Activated CD4-positive, alpha-beta T cell treated with anti-CD3 and anti-CD28 coated beads, Interleukin-2, amount 50 U/mL, for 24 hours (primary cell): ENCODE measurements around the gene SPINK7.
"Not testable (repeated sequence)": the region's sequence is repeated elsewhere in the genome, so short reads cannot be mapped to it uniquely, and the experiment has no call there.

Experiments
- DNase-seq, 2 donors: peaks; one replicate each; pipeline ENCODE4 v3.0.0-alpha.2; 2020; ENCODE audit warnings: low read depth in 1 of 2, low spot score in 1 of 2

The SPINK7 gene

DNA sequence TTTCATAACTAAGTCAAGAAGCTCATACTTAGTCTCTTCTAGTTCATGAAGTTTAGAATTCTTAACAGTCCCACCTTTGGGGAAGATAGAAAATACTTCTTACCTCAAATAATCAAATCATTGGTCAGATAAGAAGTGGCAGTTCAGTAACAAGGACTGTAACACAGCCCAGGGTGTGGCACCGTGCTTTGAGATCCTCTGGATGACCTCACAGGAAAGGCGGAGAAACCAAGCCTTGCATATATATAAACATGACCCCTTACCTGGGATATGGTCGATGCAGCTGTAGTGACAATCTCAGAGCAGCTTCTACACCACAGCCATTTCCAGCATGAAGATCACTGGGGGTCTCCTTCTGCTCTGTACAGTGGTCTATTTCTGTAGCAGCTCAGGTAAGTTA lies at the start of gene SPINK7:
TSS of gene SPINK7 (plus strand) at position 271 of the 400 bp plus-strand sequence. CDS start at position 332, 61 bp downstream.
- DNase-seq: no peak

DNA sequence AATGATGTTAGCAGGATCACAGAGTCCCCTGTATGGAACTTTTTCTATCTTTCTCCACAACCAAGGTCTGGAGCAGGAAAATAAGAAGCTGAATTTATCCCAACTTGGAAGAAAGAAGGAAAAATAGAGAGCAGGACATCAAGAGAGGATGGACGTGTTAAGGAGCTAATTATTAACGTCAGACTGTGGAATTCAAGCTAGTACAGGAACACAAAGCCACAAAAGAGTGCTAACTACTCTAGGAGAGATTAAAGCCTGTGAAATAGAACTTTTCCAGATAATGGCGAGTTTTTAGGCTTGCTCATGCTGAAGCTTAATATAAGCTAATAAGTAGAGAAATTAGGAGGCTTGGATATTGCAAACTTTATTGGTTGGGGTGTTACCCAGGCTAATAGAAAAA lies 44.3 kb upstream of the SPINK7 start:
- no peak for DNase-seq

DNA sequence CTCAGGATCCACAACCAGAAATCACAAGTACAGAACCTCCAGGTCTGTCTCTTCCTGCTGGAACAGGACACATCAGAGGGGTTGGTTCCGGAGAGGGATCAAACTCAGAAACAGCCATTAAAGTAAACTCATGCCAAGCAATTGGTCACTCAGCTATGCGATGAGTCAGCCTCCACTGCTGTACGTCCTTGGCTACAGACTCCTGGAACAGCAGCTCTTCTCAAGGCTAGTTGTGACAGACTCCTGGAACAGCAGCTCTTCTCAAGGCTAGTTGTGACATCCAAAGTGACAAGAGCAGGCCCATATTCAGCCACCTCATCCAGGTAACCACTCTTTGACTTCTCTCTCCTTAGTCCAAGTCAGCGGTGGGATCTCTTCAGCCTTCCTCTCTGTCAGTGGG lies 43.7 kb upstream of the SPINK7 start, which contains the start of gene SPINK13:
TSS of gene SPINK13 (plus strand) at position 229 of the 400 bp plus-strand sequence. CDS start 1,279 bp downstream, outside the sequence.
- no peak for DNase-seq

DNA sequence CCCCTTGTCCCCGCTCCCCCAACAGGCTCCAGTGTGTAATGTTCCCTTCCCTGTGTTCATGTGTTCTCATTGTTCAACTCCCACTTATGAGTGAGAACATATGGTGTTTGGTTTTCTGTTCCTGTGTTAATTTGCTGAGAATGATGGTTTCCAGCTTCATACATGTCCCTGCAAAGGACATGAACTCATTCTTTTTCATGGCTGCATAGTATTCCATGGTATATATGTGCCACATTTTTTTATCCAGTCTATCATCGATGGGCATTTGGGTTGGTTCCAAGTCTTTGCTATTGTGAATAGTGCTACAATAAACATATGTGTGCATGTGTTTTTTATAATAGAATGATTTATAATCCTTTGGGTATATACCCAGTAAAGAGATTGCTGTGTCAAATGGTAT lies 37.1 kb upstream of the SPINK7 start:
- DNase-seq: not testable (repeated sequence)

DNA sequence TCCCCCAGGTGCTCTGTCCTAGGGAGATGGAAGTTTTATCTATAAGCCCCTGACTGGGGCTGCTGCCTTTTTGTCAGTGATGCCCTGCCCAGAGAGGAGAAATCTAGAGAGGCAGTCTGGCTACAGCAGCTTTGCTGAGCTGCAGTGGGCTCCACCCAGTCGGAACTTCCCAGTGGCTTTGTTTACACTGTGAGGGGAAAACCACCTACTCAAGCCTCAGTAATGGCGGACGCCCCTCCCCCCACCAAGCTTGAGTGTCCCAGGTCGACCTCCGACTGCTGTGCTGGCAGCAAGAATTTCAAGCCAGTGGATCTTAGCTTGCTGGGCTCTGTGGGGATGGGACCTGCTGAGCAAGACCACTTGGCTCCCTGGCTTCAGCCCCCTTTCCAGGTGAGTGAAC lies 31.3 kb upstream of the SPINK7 start:
- DNase-seq: not testable (repeated sequence)

DNA sequence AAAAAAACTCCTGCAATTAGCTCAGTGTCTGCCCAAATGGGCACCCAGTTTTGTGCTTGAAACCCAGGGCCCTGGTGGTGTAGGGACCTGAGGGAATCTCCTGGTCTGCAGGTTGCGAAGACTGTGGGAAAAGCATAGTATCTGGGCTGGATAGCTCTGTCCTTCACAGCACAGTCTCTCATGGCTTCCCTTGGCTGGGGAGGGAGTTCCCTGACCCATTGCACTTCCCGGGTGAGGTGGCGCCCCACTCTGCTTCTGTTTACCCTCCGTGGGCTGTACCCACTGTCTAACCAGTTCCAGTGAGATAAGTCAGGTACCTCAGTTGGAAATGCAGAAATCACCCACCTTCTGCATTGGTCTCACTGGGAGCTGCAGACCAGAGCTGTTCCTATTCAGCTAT lies 30.9 kb upstream of the SPINK7 start:
- DNase-seq: not testable (repeated sequence)

DNA sequence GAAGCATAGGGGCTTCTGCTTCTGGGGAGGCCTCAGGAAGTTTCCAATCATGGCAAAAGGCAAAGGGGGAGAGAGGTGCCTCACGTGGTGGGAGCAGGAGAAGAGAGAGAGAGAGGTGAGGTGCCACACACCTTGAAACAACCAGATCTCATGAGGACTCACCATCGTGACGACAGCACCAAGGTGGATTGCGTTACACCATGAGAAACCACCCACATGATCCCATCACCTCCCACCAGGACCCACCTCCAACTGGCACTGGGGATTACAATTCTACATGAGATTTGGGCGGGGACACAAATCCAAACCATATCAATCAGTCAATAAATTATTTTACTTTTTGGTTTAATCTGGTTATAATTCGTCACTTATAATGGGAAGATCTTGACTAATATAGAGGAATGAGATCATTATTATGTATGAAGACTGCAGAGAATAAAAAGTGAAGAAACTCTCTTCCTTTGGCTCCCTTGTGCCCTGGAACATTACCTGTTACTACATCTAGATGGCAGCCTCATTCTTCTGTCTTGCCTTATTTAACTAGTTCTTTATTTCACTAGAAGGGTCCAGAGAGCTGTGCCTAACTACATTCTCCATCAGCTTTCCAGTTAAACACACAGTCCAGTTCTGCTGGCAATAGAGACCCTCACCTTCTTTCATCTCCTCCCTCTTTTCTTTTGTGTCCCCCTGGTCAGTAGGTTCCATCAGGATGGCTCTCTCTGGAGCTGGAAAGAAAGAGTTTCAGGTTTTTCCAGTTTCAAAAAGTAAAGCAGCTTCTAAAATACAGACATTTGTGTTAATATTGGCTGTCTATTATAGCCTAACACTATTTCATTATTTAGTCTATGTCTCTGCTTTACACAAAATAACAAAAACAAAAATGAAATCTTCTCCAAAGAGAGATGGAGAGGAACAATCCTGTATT lies 21.7 kb upstream of the SPINK7 start:
- no peak for DNase-seq

DNA sequence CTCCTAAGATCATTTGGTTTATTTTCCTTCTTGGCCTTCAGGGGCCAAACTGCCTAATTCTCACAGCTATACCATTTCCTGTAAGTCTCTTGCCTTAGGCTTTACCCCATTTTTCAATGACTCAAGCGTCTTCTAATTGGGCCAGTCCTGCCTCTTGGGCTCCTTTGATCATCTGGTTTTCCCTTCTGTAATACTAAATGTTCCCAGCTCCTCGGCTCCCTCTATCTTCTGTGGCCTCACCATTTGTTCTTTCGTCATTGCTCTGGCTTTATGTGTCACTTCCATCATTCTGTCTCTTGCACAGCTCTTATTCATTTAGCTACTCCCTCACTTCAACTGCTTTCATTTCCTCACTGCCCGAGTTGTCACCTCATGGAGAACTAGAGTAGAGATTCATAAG lies 14.5 kb upstream of the SPINK7 start:
- DNase-seq: no peak

DNA sequence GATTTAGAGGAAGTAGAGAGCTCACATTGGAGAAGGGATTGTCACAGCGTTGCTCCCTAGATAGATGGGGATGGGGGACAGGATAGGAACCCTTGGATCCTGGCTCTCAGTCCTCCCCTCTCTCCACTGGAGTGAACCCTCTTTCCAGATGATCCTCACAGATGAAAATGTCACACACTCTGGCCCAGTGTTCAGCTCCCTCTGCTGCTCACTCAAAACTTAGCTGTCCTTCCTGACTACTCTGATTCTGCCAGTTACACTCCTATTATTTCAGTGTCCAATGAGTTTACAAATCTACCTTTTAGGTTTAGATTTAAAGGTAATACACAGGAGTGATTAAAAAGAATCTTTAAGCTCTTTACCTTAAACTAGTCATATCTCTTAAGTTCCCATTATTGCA lies 5.8 kb upstream of the SPINK7 start:
- no peak for DNase-seq

DNA sequence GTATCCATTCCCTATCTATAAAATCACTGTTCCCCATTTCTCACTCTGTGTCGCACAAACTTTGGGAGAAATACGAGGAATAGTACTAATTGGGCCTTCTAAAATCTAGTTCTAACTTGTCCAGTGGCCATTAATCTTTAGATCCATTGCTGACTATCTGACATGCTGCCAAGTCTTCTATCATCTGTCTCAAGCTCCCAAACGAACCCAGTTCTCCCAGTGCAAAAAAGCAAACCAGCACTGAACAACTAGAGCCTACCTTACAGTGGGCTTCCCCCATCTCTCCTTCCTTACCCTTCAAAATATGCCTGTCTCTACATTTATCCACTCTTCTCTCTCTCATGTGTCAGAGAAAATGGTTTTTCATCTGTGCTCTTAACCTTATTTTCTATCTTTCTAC lies 3.2 kb upstream of the SPINK7 start:
- DNase-seq: no peak

DNA sequence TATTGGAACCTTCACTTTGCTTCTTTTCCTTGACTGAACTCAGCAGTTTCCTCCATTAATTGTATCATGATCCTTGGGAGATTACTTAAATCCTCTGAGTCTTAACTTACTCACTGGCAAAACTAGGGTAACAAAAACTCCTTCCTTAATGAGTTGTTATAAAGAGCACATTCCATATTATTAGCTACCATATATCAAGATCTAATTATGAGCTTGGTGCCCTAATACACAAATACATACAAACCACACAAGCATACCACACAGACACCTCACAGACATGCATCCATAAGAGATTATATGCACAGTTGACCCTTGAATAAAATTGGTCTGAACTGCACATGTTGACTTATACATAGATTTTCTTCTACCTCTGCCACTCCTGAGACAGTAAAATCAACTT lies 2.5 kb upstream of the SPINK7 start:
- DNase-seq: no peak

DNA sequence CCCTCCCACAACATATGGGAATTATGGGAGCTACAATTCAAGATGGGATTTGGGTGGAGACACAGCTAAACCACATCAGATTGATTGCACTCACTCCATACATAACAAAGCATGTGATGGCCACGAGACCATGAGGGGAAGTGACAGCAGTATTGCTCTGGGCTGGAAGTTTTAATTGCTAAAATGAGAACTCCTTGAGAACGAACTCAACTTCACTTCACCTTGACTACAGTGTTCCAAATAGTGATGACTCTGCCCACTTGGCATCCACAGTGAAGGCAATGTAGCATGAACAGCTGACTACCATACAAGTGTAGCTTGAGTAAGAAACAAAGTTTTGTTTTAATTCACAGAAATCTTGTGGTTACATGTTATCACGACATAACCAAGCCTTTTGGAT lies 739 bp upstream of the SPINK7 start:
- no peak for DNase-seq

DNA sequence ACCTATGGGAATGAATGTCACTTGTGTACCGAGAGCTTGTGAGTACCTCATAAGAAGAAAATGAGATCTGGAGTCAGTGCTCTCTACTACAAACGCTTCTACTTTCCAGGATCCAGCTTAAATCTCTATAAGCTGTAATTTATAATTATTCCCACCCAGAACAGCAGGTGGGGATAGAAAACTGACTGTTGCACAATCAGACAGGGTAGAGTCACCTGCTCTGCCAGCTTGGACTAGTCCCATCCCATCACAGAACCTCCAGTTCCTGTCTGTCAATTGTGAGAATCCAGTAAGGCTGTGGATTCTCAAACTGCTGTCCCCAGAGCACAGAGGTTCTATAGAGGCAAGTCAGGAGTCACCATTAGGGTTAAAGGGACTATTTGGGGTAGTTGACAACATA lies 2.0 kb downstream of the SPINK7 start:
- DNase-seq: no peak

DNA sequence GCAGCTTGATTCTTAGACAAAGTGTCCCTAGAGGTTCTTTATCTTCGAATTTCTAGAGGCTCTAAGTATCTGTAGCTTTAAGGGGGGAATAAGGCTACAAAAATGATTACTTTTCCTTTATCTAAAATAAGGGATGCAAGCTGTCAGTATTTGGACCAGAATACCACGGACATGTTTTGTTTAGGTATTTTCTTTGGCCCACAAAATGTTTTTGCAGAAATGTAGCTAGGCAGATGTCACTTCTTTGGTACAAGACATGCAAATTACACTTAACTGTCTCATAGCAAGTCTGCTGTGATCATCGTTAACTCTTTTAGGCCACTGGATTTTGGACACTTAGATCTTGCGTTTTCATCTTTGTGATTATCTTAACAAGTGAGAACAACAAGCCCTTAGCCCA lies 2.5 kb downstream of the SPINK7 start:
- DNase-seq: no peak

DNA sequence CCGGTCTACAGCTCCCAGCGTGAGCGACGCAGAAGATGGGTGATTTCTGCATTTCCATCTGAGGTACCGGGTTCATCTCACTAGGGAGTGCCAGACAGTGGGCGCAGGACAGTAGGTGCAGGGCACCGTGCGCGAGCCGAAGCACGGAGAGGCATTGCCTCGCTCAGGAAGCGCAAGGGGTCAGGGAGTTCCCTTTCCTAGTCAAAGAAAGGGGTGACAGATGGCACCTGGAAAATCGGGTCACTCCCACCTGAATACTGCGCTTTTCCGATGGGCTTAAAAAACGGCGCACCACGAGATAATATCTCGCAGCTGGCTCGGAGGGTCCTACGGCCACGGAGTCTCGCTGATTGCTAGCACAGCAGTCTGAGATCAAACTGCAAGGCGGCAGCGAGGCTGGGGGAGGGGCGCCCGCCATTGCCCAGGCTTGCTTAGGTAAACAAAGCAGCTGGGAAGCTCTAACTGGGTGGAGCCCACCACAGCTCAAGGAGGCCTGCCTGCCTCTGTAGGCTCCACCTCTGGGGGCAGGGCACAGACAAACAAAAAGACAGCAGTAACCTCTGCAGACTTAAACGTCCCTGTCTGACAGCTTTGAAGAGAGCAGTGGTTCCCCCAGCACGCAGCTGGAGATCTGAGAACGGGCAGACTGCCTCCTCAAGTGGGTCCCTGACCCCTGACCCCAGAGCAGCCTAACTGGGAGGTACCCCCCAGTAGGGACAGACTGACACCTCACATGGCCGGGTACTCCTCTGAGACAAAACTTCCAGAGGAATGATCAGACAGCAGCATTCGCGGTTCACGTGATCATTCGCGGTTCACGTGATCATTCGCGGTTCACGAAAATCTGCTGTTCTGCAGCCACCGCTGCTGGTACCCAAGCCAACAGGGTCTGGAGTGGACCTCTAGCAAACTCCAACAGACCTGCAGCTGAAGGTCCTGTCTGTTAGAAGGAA lies 8.1 kb downstream of the SPINK7 start:
- DNase-seq: peak in 1 of 2 donors; percentile 3

DNA sequence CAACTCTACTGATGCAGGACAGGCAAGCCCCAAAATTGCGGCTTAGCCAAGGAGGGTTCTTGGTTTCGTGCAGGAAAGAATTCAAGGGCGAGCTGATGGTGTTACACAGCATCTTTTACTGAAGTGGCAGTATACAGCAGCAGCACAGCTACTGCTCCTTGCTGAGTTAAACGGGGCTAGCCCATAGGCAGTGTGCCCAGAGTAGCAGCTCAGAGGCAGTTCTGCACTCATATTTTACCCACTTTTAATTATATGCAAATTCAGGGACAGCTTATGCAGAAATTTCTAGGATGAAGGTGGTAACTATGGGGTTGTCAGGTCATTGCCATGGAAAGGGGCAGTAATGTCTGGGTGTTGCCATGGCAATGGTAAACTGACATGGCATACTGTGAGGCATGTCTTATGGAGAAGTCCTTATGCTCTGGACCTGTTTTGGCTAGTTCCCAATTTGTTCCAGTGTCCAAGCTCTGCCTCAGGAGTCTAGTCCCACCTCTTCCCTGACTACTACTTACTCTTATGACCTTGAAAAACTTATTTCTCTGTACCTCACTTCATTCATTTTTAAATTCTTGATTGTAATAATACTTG lies 21.1 kb downstream of the SPINK7 start:
- DNase-seq: no peak

DNA sequence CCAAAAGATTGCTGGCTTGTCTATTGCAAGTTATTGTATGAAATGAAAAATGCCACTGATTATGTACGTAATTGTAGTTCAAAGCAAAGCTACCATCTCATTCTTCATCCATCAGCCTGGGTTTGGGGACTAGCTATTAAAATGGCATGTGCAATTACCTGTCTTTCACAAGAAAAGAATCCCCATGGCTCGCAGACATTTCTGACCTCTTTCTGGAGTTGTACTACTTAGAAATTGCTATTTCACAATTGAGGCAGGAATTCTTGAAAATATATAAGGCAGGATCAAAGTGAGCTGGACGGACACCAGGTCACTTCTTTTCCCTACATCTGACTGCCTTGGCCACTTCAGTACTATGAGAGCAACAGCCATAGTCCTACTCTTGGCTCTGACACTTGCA lies 23.0 kb downstream of the SPINK7 start, which contains the start of gene SPINK9:
TSS of gene SPINK9 (plus strand) at position 301 of the 400 bp plus-strand sequence. CDS start at position 356, 55 bp downstream.
- DNase-seq: no peak

DNA sequence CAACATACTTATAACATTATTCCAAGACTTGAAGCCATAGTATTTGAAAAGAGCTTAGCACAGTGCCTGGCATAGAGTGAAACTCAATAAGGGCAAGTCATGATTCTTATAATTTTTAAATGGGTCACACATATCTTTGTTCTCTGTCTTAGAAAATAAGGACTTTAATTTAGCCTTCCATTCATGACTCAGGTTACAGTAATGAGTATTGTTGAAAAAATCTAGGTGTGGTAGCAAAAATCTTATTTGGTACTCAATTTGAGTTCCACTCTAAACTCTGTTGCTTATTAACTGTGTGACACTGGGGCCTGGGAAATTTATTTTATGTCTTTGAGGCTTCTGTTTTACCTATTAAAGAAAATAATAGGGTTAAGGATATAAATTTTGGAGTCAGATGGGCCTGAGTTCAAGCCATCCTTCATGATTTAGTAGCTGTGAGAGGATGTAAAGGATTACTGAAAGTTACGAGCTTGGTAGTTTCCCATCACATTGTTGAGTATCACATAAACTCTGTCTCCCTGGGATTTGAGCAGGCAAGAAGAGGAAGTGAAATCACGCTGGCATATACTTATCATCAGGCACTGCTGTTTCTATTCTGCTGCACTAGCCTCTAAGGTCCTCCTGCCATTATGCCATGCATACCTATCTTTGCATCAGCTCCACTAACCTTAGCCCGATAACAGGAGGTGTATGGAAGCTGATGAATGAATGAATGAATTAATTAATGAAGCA lies 24.6 kb downstream of the SPINK7 start:
- DNase-seq: no peak

DNA sequence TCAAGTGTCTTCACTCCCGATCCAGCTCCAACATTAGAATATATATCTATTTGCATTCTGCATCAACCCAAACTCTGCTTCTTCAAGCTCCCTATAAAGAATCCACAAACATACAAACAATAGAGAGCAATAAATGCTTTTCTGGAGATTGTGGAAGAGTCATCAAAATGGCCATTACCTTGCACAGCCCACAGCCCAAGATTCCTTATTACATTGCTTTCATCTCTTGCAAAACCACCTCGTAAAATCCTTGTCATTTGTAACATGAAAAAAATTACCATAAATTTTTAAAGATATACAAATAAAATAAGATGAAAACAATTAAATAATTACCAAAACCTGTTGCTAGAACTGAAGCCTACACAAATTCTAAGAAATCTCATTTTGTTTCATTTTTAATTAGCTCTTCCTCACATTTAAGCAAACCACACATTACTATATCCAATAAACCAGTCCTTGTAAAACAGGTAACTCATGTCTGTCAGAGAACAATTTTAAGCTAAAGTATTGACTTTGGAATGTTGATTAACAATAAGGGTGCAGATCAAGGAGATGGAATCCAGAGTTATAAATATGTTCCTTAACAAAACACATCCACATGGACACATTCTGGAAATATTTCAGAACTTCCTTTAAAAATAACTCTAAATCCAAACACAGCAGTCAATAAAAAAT lies 30.3 kb downstream of the SPINK7 start:
- DNase-seq: no peak

DNA sequence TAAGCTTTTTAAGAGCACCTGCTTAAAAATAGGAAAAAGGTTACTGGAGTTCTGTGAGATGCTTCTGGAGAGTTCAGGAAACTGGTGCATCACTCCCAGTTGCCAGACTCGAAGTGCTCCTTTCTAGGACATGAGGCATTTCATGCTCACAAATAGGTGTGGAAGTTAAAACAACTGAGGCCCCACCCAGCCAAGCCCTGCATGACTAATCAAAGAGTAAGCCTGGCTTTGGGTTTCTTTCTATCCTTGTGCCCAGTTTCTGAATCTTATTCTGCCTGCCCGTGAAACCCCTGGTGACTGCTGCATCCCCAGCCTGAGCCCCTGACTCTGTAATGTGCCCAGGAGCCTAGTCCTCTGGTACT lies 30.8 kb downstream of the SPINK7 start:
- no peak for DNase-seq
